ENCODE measurements around the gene B3GALT4.
"Not testable (repeated sequence)": the region's sequence is repeated elsewhere in the genome, so short reads cannot be mapped to it uniquely, and the experiment has no call there.

Gene B3GALT4

GRCh38 chr6:33276864-33277662 lies at the start of gene B3GALT4:
TSS of gene B3GALT4 (plus strand) at chr6:33277123. CDS start at chr6:33277420, 297 bp downstream.
- DNase-seq (ENCODE audit: low read depth), result peak; percentile 48

GRCh38 chr6:33235221-33235634 lies 41.7 kb upstream of the B3GALT4 start:
- no peak for DNase-seq (ENCODE audit: low read depth)

- DNase-seq (ENCODE audit: low read depth), result no peak
Observed at GRCh38 chr6:33236328-33236727, 40.6 kb upstream of the B3GALT4 start.

GRCh38 chr6:33236852-33237251 lies 40.1 kb upstream of the B3GALT4 start:
- DNase-seq (ENCODE audit: low read depth), result no peak

GRCh38 chr6:33237741-33238140 lies 39.2 kb upstream of the B3GALT4 start:
- no peak for DNase-seq (ENCODE audit: low read depth)

GRCh38 chr6:33241968-33242367 lies 35.0 kb upstream of the B3GALT4 start:
- DNase-seq (ENCODE audit: low read depth), result no peak

GRCh38 chr6:33243476-33243875 lies 33.4 kb upstream of the B3GALT4 start:
- DNase-seq (ENCODE audit: low read depth), result no peak

GRCh38 chr6:33247977-33248642 lies 28.8 kb upstream of the B3GALT4 start:
- DNase-seq (ENCODE audit: low read depth), result peak; percentile 88

- no peak for DNase-seq (ENCODE audit: low read depth)
Observed at GRCh38 chr6:33248643-33248931, 28.3 kb upstream of the B3GALT4 start.

GRCh38 chr6:33248932-33249731 lies 27.8 kb upstream of the B3GALT4 start:
- peak; percentile 90 for DNase-seq (ENCODE audit: low read depth)

GRCh38 chr6:33249732-33250630 lies 26.9 kb upstream of the B3GALT4 start:
- DNase-seq (ENCODE audit: low read depth), result no peak

- no peak for DNase-seq (ENCODE audit: low read depth)
Observed at GRCh38 chr6:33250731-33251130, 26.2 kb upstream of the B3GALT4 start.

GRCh38 chr6:33251395-33252012 lies 25.4 kb upstream of the B3GALT4 start:
- DNase-seq (ENCODE audit: low read depth), result no peak

- no peak for DNase-seq (ENCODE audit: low read depth)
Observed at GRCh38 chr6:33252759-33253158, 24.2 kb upstream of the B3GALT4 start.

- DNase-seq (ENCODE audit: low read depth), result no peak
Observed at GRCh38 chr6:33254591-33254990, 22.3 kb upstream of the B3GALT4 start.

- DNase-seq (ENCODE audit: low read depth), result no peak
Observed at GRCh38 chr6:33259032-33259431, 17.9 kb upstream of the B3GALT4 start.

GRCh38 chr6:33262490-33262889 lies 14.4 kb upstream of the B3GALT4 start:
- DNase-seq (ENCODE audit: low read depth), result not testable (repeated sequence)

GRCh38 chr6:33264015-33264414 lies 12.9 kb upstream of the B3GALT4 start:
- DNase-seq (ENCODE audit: low read depth), result no peak

- no peak for DNase-seq (ENCODE audit: low read depth)
Observed at GRCh38 chr6:33271117-33271467, 5.8 kb upstream of the B3GALT4 start.

GRCh38 chr6:33271468-33272274 lies 5.3 kb upstream of the B3GALT4 start, which contains the start of the genes RPS18 and VPS52:
TSS of gene RPS18 (plus strand) at chr6:33272075. CDS start at chr6:33272120, 45 bp downstream.
TSS of gene VPS52 (minus strand) at chr6:33271876. CDS start at chr6:33271675, 201 bp downstream.
- peak; percentile 88 for DNase-seq (ENCODE audit: low read depth)
